ENCODE data around the gene MAP2K5.

Gene MAP2K5

DNA sequence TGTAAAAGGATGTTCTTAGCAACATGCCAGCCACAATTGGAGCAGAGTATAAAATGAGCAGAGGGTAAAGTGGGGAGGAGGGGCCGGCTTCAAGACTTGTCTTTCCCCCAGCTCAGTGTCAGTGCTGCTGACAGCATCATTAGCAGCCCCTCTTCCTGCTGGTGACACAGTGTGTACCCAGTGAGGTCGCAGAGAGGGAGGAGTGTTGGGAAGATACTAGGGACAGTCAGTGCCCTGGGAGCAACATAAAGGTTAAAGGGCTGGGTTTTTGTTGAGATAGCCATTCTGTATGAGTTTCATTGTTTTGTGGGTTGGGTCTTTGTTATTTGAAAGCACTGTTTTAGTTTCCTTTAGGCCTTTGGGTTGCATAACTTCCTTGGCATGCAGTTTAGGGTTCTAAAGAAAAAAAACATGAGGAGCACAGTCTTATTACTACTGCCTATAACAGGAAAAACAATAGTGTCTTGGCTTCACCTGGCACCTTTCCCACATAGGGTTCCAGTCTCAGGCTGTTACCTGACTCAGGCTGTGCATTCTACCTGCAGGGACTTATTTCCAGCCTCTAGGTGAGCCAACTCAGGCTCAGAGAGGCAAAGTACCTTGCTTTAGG lies 188.7 kb downstream of the MAP2K5 start:
- DNase-seq, result no peak

DNA sequence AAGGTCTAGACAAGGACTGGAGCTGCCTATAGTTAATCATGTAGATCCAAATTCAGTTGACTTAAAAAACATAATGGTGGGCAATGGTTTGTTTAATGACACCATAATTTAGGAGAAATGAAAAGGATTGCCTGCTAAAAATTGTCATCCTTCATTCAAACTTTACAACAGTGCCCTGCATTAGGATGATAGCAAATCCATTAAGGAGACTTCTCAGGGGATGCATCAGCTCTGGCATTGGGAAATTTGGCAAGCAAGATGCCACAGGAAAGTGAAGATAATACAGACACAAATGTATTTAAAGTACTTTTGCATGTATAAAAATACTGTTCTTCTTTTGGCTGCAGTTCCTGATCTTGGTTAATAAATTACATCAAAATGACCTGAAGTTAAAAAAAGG lies 189.7 kb downstream of the MAP2K5 start:
- no peak for DNase-seq

DNA sequence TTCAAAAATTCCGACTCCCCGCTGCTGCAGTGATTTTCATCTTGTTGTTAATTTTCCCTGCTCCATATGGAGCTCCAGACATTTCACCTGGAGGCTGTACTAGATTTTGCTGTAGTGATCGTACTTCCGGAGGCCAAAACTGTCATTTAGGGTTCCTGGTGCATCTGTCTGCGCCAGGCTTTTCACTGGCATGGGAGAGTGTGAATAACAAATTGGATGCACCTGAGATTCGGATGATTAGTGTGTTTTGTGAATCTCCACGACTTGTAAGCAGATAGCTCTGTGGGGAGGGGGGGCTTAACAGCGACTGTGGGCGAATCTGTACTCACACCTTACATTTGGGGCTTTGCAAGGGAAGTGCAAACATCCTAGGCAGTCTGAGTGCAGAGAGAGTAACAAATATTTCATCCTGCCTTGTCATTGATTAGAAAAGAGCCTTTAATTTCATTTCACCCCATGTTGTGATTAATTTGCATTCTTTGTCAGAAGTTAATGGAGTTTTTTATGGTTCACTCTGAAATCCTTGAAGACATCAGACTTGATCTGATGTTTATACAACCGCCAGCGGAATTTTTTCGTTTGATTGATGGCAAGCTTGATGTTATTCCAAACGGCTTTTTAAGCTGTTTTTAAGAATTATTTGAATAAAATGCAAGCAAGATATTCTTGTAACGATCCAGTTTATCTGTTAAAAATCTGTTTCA lies 190.3 kb downstream of the MAP2K5 start:
- DNase-seq, result no peak

DNA sequence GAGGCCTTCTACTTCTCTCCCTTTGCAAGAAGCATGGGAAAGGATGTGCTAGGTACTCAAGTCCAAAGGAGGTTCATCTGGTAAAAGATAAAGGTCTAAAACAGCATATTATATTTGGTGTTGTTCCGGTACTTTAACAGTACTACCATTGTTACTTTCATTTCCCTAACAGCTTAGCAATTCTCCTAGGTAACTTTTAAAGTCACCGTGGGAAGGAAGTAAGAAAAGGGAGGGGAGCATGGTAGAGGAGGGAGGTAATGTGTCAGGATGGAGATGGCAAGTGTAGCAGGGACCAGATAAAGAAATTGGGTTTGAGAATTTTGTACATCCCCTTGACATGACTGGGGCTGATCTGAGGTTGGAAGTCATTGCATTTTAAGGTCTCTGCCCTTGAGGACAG lies 193.4 kb downstream of the MAP2K5 start:
- DNase-seq, result no peak

DNA sequence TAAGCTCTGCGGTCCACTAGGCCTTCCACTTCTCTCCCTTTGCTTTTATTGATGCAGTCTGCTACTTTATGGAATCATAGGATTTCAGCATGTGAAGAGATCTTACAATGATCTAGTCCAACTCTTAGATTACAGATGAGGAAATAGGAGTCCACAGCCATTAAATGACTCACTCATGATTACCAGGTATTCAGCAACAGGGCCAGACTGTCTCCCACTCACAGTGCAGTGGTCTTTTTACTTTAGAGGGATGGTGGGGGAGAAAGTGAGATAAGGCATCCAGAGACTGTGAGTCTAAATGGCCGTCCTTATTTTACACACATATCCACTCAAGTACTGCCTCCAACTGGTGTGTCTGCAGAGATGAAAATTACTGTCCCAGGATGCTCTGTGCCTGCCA lies 194.3 kb downstream of the MAP2K5 start:
- no peak for DNase-seq

DNA sequence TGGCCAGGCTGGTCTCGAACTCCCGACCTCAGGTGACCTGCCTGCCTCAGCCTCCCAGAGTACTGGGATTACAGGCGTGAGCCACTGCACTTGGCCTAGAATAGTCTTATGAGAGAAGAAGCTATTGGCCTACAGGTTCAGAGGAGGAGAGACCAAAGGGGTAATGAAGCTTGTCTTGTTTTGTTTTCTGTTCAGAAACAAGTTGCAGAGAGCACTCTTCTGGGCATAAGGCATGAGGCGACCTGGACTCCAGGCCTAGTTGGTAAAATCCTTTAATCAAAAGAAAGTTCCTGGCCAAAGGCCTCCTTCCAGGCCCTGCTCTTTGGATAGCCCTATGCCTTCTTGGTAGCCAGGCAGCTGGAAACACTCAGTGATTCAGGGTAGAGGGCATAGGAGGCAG lies 195.6 kb downstream of the MAP2K5 start:
- DNase-seq, result no peak

DNA sequence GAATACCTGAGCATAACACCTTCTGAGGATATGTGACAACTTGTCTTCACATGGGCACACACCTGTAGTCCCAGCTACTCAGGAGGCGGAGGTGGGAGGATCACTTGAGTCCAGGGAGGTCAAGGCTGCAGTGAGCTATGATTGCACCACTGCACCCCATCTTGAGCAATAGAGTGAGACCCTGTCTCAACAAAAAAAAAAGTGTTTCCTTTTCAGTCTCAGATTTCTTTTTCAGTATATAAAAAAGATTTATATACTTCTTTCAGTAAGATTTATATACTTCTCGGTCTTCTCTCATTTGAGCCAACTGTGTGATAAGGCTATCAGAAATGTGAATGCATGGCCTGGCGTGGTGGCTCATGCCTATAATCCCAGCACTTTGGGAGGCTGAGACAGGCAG lies 197.9 kb downstream of the MAP2K5 start:
- DNase-seq, result no peak

DNA sequence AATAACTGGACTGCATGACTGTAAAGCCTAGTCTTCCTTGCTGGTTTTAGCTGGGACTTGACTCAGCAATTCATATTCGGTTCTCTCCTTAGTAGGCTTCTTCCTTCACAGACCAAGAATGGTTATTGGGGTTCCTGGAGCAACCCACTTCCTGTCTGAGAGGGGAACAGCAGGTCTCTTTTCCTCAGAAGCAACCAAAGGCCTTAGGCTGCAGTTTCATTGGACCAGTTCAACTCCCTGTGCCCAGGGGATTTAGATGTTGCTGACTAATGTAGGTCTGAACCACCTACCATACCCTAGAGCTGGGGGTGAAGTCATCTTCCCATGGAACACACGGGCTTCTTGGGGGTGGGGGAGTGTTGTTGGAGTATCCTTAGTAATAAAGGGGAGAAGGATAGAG lies 198.8 kb downstream of the MAP2K5 start:
- DNase-seq, result no peak

DNA sequence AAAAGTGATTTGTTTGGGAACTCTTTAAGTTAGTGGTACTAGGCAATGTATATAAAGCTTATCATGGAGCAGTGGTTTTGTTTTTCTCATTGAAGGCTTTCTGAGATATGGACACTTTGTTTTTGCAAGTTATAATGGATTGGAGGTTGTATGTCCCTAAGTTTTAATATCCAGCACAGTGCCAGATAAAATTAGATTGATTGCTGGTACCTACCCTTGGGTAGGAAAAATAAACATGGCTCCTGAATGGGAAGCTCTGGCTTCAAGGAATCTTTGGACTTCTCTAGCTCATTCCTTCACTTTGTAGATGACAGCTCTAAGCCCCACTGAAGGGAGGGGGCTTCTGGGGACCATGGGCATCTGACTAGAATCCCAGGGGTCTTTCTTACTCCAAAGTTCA lies 201.1 kb downstream of the MAP2K5 start:
- DNase-seq, result no peak

DNA sequence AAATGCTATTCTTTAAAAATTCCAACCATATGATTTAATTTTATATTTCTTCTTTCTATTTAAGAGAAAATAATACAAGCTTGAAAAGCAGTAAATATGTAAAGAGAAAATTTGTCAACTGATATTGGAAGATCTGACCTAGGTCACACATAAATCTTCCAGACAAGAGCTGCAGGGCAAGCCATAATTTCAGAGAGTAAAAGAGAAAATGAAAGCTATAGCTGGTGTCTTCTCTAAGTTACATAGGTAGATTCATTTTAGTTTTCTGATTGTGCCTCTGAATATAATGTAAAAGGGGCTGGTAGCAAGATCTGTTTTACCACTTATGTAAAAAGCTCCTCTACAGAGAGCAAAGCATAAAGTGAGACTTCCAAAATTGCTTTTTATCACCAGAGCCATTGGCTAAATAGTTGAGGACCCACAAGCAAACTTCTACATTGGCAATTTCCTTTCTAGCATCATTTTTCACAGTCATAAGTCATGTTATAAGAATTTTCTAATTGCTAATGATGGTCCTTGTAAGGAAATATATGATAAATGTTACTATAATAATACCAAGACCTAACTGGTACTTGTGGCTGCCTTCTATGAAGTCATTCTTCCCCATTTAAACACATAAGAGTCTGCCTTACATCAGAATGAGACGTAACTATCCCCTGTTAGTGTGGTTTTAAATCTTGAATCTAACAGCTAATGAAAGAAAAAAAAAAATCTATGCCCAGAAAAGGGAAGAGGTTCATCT lies 202.0 kb downstream of the MAP2K5 start:
- DNase-seq, result no peak

DNA sequence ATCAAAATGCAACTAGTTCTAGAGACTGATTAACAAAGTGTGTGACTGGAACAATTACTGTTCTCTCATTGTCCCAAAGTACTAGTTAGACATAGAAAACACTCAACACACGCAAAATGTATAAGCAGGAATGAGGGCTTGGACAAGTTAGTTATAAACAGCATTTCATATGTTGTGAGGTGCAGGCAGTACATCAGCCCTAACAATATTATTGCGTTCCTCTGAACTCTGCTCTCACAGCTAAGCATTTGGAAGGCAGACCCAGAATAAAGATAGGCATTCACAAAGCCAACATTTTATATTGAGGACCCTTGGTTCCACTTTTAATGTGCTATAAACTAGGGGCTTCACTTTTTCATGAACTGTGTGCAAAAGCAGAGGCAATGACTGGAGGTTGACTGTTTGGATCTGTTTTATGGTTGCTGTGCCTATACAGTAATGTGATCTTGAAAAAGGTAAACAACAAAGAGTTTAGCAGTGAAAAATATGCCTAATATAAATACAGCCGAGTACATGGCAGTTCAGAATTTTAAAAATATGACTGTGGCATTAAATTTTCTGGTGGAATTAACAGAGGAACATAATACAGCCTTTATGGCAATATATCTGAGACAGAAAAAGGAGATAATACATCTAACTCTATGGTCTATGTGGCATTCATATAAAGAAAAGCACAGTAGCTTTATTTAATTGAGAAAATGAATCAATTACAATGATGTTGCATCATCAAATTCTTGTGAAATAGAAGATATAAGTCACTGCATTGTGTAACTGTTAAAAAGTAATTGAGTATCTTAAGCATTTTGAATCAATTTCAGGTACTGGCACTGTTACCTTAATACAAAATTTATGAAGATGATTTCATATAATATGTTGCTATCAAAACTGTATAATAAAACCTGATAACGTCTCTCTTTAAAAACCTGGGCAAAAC lies 202.8 kb downstream of the MAP2K5 start:
- DNase-seq, result no peak

DNA sequence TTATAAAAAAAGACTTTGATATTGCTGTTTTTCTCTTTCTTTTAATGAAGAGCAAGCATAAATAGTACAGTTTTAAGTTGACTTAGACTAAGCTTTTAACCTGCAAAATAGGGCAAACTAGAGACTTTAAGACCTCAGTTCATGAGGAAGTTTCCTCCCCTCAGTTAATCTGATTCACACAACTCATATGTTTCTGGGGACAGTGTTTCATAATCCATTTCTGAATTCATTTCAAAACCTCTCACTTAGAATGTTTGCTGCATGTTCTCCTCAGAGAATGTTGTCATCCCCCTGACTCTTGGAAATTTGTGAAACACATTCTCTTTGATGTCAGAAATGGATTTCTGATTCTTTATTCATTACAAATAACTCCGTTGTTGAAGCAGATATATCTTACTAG lies 203.5 kb downstream of the MAP2K5 start:
- no peak for DNase-seq

DNA sequence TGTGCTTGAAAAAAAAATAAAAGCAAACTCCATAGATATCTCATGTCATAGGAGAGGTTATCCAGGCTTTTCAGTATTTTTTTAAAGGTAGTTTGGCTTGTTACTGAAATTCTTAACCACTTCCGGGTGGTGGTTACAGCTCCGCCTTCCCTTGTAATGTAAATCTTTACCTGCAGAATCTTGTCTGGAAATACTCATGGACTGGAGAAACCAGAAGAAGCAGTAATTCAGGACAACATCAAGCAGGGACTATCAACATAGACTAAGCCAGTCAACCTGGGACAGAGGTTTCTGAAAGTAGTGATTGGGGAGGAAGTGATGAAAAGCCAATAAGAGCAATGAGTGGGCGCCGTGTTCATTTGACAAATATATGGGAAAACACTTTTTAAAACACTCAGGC lies 203.9 kb downstream of the MAP2K5 start:
- no peak for DNase-seq

DNA sequence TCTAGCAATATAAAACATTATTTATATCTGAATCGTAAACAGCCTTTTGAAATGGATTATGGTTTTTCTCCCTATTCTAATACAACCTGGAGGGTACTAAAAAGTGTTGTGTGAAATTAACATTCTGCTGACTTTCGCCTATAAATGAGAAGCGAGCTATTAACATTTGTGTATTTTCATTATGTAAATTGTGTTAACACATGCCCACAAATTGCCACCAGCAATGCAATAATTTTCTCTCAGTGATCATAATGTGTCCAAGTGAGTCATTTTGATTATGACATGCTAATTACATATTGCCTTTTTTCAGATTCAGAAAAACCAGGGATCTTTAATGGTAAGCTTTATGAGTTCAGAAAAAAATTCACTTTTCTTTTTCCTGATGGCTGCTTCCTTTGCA lies 205.4 kb downstream of the MAP2K5 start:
- no peak for DNase-seq

DNA sequence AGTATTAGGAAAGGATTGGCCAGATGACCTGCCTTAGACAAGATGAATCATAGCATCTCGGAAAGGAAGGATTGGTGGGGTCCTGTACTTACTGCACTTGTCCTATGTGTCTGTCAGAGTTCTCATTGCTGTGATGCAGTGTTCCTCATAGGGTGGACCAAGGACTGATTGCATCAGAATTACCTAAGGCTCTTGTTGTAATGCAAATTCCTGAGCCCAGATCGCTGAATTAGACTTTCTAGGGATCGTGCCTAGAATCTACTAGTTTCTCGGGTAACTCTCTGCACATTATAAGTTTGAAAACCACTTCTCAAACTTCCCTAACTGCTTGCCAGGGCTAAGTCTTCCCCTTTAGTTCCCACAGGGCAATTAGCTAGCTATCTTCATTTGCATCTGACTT lies 207.9 kb downstream of the MAP2K5 start:
- no peak for DNase-seq

DNA sequence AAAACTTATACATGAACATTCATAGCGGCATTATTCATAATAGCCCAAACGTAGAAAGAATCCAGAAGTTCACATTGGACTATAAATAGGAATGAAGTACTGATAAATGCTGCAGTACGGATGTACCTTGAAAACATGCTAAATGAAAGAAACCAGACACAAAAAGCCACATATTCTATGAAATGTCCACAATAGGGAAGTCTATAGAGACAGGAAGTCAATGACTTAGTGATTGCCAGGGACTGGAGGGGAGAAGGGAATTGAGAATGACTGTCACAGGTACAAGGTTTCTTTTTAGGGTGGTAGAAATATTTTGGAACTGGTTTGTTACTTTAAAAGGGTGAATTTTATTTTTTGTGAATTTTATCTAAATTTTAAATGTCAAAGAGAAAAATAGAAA lies 211.4 kb downstream of the MAP2K5 start:
- no peak for DNase-seq

DNA sequence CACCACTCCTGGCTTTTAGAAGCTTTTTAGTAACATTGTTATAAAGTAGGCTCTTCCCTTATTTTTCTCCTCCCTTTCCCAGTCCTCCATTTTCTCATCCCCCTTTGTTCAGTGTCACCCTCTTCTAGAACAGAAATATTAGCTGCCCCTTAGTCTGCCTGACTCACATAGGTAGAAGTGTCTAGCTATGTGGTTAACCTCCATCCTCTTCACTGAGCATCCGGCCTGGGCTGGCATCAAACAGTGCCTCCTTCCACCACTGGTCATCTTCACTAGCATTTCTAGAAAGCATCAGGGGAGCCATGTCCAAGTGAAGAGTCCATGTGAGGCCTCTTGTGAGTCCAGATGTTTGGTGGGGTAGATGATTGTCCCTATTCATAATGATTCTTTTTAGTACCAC lies 212.8 kb downstream of the MAP2K5 start:
- peak; percentile 17 for DNase-seq

DNA sequence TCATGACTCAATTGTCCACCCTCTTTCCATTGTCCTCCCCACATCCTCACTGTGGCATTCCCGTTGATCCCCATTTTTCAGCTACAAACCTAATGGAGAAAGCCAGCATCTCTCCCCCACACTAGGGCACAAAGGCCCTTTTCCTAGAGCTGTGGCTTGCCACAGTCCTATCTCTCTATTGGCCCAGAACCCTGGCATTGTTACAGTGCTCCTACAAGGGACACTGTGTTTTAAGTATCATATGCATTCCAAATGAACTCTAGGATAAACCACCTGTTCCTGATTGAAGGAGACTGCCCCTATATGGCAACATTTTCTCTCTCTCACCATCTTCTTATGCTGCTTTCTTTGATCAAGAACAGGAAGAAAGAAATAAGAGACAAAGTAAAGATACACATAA lies 213.4 kb downstream of the MAP2K5 start:
- no peak for DNase-seq

DNA sequence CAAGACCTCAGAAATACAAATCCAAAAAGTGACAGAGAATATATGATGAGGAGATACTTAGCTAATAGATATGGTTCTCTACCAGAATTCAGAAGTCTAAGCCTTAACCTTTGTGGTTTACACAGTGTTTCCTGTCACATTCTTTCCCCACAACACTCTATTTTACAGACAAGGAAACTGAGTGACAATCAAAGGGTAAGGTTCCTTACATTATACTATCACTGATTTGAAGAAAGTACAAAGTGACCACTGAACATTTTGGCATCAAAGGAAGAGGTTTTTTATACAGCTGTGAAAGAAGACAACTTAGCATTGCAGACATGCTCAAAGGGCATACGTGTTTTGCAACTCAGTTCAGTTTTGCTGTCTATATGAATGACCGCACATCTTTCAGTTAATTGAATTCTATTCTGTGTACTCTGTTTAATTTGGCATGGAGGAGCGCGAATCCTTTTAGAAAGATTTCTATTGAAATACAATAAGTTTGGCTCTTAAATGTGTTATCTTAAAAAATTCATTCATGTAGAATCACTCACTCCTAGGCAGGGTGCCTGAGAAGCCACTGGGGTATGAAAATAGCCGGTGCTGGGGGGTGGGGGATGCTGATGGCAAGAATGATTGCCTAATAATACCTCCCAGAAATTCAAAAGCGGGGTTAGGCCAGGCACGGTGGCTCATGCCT lies 216.3 kb downstream of the MAP2K5 start:
- no peak for DNase-seq

DNA sequence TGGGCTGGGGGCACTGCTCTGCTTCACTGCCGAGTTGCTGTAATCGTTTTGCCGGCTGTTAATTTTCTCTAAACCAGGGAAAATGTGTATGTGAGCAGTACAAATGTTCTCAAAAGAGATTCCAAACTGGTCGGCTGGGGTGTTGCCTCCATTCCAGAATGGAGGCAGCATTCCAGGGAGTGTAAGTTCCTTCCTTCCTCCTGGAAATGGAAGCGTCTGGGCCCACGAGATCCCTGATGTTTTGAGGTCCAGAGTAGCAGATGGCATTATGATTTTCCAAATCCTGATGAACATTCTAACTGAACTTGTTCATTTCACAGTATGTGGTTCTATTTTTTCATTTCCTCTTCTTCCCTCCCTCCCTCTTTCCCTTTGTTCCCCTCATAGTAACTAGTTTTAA lies 218.4 kb downstream of the MAP2K5 start:
- DNase-seq, result no peak

DNA sequence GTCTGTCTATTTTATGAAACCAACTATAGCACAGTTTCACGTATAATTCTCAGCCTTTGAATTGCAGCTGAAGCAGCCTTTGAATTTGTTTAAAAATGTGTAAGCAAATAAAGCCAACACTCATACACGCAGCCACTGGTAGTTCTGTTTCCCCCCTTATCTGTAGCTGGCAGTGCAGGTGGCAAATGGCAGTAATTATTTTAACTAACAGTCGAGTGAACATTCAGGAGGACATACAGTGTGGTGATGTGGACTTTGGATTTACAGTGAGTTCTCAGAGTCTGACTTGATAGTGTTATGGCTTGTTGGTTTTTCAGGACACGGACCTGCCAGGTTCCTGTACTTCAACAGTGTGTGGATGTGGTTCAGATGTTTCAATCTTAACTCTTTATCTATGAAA lies 218.8 kb downstream of the MAP2K5 start:
- DNase-seq, result no peak

DNA sequence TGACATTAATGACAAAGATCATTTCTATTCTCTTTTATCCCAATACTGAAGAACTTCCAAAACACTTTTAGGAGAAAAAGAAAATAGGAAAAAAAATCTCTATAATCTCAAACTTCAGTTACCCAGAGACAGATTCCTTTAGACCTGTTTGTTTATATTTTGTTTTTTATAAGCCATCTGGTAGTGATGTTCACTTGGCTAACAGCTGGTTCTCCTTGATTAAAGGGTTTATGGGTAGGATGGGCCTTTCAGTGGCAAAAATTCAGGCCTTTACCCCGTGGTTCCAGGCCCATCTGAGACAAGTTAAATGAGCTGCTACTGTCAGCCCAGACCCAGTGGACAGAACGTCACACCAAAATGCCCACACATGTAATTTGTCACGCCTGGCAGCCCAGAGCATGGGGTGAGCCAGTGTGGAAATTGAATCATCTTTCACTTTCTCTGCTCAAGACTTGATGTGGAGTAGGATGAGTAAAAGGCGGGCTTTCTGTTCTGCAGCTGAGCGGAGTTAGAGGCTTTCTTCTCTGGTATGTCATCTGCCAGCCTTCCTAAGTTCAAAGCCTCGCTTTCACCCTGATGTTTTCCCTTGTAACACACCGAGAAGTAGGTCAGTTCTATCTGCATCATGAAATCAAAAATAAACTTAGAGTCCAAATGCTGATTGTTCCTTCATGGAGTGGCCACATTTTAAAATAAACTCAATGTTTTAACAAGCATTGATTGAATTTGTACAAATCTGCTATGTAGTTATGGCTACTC lies 220.3 kb downstream of the MAP2K5 start:
- DNase-seq, result no peak
